Testis (tissue), 3 donors: ENCODE results near the gene DNAJC22. TPM values are rescaled to one million over a fixed set of nuclear protein-coding genes. Genes with fewer than 3 reads are reported as not detected.

Experiments
- DNase-seq: peaks from one replicate; pipeline ENCODE4 v3.0.0-alpha.2; 2019
- H3K27ac ChIP-seq, 2 donors: fragments of 200-600 bp; sonication (generic); one replicate each; pipeline ENCODE4 v1.5.1; 2019
- H3K27me3 ChIP-seq: fragments of 200-600 bp; sonication (generic); one replicate; pipeline ENCODE4 v1.5.1; 2019
- H3K36me3 ChIP-seq: fragments of 200-600 bp; sonication (generic); one replicate; pipeline ENCODE4 v1.5.1; 2017; ENCODE audit warnings: low read depth; ENCODE audit errors: missing control alignments
- H3K4me1 ChIP-seq: fragments of 200-600 bp; sonication (generic); one replicate; pipeline ENCODE4 v1.5.1; 2019
- H3K4me3 ChIP-seq, 2 donors: fragments of 200-600 bp; sonication (generic); one replicate each; pipeline ENCODE4 v1.5.1; 2017 to 2019
- H3K9me3 ChIP-seq: fragments of 200-600 bp; sonication (generic); one replicate; pipeline ENCODE4 v1.5.1; 2017
- CTCF ChIP-seq, 3 experiments: fragments of 450-650 bp in 2 of 3; fragments of 200-600 bp in 1 of 3; sonication (generic) in 1 of 3; IDR thresholded peaks; one replicate each; pipeline ENCODE4 v1.5.1; 2016 to 2019; ENCODE audit warnings: antibody characterized with exemption in 3 of 3, mild to moderate bottlenecking in 2 of 3, moderate library complexity in 1 of 3
- POLR2A ChIP-seq: fragments of 450-650 bp; IDR thresholded peaks from one replicate; pipeline ENCODE4 v1.6.1; 2017; ENCODE audit warnings: antibody characterized with exemption, mild to moderate bottlenecking, moderate library complexity
- WGBS, 2 donors: methylation state at CpG; one replicate each; pipeline ENCODE4 v1.1.5; 2018; 5-methylcytosine and 5-hydroxymethylcytosine counted together
- intact Hi-C: fragments of 100-400 bp; cut with DNase I; formaldehyde crosslinking; loops from one replicate; pipeline ENCODE4 v1.15.1; 2023; ENCODE audit warnings: low total_unique reads
- polyA plus RNA-seq: library from polyadenylated mRNA; stranded (reverse); fragments of 350-450 nt; fragmentation: Illumina TruSeq; extraction: RNeasy Lipid Tissue Mini Kit (QIAGEN cat#74804); gene quantifications from one replicate; pipeline ENCODE4 v1.2.3, GENCODE V29; 2014; ENCODE audit warnings: low read depth, low replicate concordance; ENCODE audit not compliant: insufficient read depth
- total RNA-seq, 2 donors: library from RNA; depleted of rRNA; stranded (reverse); fragments of >200 nt; gene quantifications; one replicate each; pipeline ENCODE4 v1.2.3, GENCODE V29; 2016

DNAJC22 gene
- total and polyA plus RNA-seq, 3 donors from 2014 or later = 0.87 to 3.5 (median 1.1) TPM

GRCh38 chr12:49327368-49327767, 19.3 kb upstream of the DNAJC22 start:
- H3K27ac ChIP-seq = no peak overlapping the region
- TF ChIP-seq CTCF (IDR thresholded peaks at IDR 0.05) (no peak), POLR2A (no peak)
- intact Hi-C loops = no loop called here
- no peaks in the 10 kb centered on the region for H3K36me3 ChIP-seq
- no peak for DNase-seq
- peaks cover 9% of the 10 kb centered on the region for H3K4me1 ChIP-seq
- no peak overlapping the region for H3K4me3 ChIP-seq
- no peaks in the 10 kb centered on the region for H3K27me3 ChIP-seq
- no peaks in the 10 kb centered on the region for H3K9me3 ChIP-seq

DNA sequence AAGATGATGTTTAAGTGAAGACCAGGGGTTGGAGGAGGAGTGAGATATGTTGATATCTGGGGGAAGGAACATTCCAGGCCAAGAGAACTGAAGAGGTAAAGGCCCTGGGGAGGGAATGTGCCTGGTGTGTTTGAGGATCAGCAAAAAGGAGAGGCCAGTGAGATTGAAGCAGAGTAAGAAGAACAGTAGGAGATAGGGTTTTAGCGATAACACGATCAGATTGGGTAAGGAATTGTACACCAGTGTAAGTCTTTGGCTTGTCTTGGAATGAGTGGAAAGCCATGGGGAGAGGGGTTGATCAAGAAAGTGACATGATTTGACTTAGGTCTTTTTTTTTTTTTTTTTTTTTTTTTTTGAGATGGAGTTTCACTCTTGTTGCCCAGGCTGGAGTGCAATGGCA, 18.8 kb upstream of the DNAJC22 start:
- Histone ChIP-seq H3K27ac (no peak overlapping the region), H3K9me3 (no peaks in the 10 kb centered on the region), H3K36me3 (no peaks in the 10 kb centered on the region), H3K4me3 (no peak overlapping the region), H3K4me1 (peaks cover 9% of the 10 kb centered on the region), H3K27me3 (no peaks in the 10 kb centered on the region)
- WGBS, 2 donors = 91 to 94% methylated on average over 2 of the region's 2 CpGs
- intact Hi-C loops = no loop called here
- TF ChIP-seq POLR2A (no peak), CTCF (IDR thresholded peaks at IDR 0.05) (no peak)
- DNase-seq = no peak

- H3K9me3 ChIP-seq = no peaks in the 10 kb centered on the region
- no peaks in the 10 kb centered on the region for H3K27me3 ChIP-seq
- H3K4me1 ChIP-seq = peaks cover 9% of the 10 kb centered on the region
- H3K4me3 ChIP-seq = no peak overlapping the region
- intact Hi-C loops = no loop called here
- no peak overlapping the region for H3K27ac ChIP-seq
- no peak for TF ChIP-seq CTCF (IDR thresholded peaks at IDR 0.05)
- 95 to 97% methylated on average over 12 of the region's 12 CpGs for WGBS, 2 donors
- H3K36me3 ChIP-seq = no peaks in the 10 kb centered on the region
- no peak for DNase-seq
These were observed 17.9 kb upstream of the DNAJC22 start for GRCh38 chr12:49328816-49329215.

DNA sequence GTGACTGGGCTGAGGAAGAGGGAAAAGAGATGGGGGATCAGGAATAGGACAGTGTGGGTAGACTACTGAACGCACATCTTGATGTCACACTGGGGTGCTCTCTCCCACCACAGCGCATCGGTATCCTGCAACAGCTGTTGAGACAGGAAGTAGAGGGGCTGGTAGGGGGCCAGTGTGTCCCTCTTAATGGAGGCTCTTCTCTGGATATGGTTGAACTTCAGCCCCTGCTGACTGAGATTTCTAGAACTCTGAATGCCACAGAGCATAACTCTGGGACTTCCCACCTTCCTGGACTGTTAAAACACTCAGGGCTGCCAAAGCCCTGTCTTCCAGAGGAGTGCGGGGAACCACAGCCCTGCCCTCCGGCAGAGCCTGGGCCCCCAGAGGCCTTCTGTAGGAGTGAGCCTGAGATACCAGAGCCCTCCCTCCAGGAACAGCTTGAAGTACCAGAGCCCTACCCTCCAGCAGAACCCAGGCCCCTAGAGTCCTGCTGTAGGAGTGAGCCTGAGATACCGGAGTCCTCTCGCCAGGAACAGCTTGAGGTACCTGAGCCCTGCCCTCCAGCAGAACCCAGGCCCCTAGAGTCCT, 16.6 kb upstream of the DNAJC22 start:
- TF ChIP-seq CTCF (IDR thresholded peaks at IDR 0.05) (no peak), POLR2A (no peak)
- no peak for DNase-seq
- Histone ChIP-seq H3K36me3 (no peaks in the 10 kb centered on the region), H3K27me3 (no peaks in the 10 kb centered on the region), H3K4me3 (no peak overlapping the region), H3K4me1 (peaks cover 9% of the 10 kb centered on the region), H3K9me3 (no peaks in the 10 kb centered on the region), H3K27ac (no peak overlapping the region)
- 77 to 85% methylated on average over 5 to 7 of the region's 7 CpGs for WGBS, 2 donors
- intact Hi-C loops = loop anchor here (10.0 kb wide), 1 partner anchor 45 kb away; no protein-coding TSS in a partner anchor
